Bronchial epithelial cell (primary cell): ENCODE measurements around the gene ZBTB42. TPM values are rescaled to one million over a fixed set of nuclear protein-coding genes. Genes with fewer than 3 reads are reported as not detected.

Source experiments
- DNase-seq: peaks from one replicate; pipeline ENCODE4 v3.0.0-alpha.2; 2010; ENCODE audit warnings: low read depth
- FAIRE-seq: peaks from 2 replicates; lab custom pipeline; 2011; peaks lifted over from hg19 to GRCh38; lab: Jason Lieb, UNC
- H3K27me3 ChIP-seq: 2 replicates; pipeline ENCODE4 v1.5.1; 2011; ENCODE audit warnings: low read length; ENCODE audit not compliant: control insufficient read depth, insufficient read depth
- H3K36me3 ChIP-seq: 2 replicates; pipeline ENCODE4 v1.5.1; 2011; ENCODE audit warnings: low read length; ENCODE audit not compliant: control insufficient read depth, insufficient read depth
- H3K4me3 ChIP-seq: 2 replicates; pipeline ENCODE4 v1.5.1; 2011; ENCODE audit warnings: mild to moderate bottlenecking, low read depth, low read length, control low read depth
- total RNA-seq: library from RNA; depleted of rRNA; stranded (reverse); fragments of >200 nt; gene quantifications from 2 replicates; pipeline ENCODE4 v1.2.1, GENCODE V29; 2014
- TF ChIP-seq, protein P1 (sequence below): IDR thresholded peaks from 2 replicates; pipeline ENCODE4 v1.5.1; 2011; ENCODE audit warnings: mild to moderate bottlenecking, moderate library complexity, low read length, control low read depth, inconsistent platforms; ENCODE audit not compliant: insufficient read depth, severe bottlenecking

Gene ZBTB42
- total RNA-seq, 1 donor from 2014 or later, result 5.3 TPM

GRCh38 chr14:104780513-104781030 lies 20.3 kb upstream of the ZBTB42 start:
- DNase-seq, result no peak
- peaks cover 27% of the 10 kb centered on the region for H3K36me3 ChIP-seq
- no peak for FAIRE-seq
- H3K27me3 ChIP-seq, result no peaks in the 10 kb centered on the region
- no peak overlapping the region for H3K4me3 ChIP-seq
- TF ChIP-seq, protein P1, sequence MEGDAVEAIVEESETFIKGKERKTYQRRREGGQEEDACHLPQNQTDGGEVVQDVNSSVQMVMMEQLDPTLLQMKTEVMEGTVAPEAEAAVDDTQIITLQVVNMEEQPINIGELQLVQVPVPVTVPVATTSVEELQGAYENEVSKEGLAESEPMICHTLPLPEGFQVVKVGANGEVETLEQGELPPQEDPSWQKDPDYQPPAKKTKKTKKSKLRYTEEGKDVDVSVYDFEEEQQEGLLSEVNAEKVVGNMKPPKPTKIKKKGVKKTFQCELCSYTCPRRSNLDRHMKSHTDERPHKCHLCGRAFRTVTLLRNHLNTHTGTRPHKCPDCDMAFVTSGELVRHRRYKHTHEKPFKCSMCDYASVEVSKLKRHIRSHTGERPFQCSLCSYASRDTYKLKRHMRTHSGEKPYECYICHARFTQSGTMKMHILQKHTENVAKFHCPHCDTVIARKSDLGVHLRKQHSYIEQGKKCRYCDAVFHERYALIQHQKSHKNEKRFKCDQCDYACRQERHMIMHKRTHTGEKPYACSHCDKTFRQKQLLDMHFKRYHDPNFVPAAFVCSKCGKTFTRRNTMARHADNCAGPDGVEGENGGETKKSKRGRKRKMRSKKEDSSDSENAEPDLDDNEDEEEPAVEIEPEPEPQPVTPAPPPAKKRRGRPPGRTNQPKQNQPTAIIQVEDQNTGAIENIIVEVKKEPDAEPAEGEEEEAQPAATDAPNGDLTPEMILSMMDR, result no peak

DNA sequence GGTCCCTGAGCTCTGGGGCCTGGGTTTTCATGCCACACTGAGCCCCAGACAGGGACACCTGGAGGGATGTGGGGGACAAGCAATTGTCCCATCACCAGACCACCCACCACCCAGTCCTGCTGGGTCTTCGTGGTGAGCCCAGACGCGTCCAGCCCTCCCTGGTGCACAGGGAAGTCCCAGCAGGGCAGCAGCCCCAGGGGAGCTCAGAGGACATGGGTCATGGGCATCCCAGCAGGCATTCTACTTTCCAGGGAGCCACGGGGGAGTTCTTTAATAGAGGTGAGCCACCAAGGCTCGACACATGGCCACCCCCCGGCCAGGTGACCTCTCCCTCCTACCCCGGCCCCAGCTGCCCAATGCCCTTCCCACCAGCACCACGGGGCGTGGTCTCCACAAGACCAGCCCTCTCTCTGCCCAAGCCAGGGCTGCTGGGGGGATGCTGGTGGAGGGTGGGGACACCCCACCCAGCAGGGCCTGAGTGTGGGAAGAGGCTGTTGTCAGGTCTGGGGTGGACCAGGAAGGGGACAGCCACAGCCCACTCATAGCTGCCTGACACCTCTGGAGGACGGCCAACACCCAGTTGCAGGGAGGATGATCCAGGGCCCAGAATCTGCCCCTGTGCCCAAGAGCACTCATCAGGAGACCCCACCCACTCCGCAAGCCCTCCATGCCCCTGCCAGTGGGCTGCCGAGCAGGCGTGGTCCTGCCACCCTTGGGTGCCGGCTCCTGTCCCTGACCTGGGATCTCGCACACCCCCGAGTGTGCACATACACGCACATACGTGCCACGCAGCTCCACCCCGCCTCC lies 19.4 kb upstream of the ZBTB42 start:
- H3K4me3 ChIP-seq, result no peak overlapping the region
- DNase-seq (no peak), FAIRE-seq (no peak)
- TF ChIP-seq, protein P1, result no peak
- no peaks in the 10 kb centered on the region for H3K27me3 ChIP-seq
- peaks cover 26% of the 10 kb centered on the region for H3K36me3 ChIP-seq

DNA sequence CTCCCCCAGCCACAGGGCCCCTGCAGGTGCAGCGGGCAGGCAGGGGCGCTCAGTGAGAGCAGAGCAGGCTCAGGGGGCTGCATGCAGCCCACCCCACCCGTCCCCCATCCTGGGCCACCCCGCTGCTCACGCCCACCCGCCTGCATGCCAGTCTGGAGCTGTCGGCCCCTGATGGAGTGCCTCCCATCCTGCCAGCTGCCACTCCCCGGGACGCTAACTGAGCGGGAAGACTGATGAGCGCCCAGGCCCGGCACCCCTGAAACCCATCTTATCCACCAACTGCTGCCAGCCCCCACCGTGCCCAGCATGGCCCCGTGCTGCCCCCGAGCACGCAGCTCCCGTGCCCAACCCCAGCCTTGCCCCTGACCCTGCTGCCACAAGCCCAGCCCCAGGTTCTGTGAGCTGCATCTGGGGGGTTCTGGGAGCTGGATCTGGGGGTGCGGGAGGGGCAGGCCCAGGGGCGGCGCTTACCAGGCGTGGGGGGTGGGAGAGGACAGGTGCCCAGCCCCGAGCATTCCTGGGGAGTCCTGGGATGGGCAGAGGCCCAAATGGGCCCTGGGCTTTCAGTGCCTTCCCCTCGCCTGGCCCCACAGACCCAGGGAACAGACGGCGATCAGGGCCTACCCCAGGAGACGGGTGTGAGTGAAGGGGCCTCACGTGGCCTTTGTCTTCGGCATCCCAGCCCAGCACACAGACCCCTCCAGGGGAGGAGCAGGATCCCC lies 18.7 kb upstream of the ZBTB42 start:
- H3K4me3 ChIP-seq, result no peak overlapping the region
- no peak for DNase-seq
- no peak for FAIRE-seq
- H3K27me3 ChIP-seq, result no peaks in the 10 kb centered on the region
- TF ChIP-seq, protein P1, result no peak
- H3K36me3 ChIP-seq, result peaks cover 23% of the 10 kb centered on the region

- TF ChIP-seq, protein P1, result no peak
- FAIRE-seq, result no peak
- no peaks in the 10 kb centered on the region for H3K27me3 ChIP-seq
- no peak overlapping the region for H3K4me3 ChIP-seq
- peaks cover 22% of the 10 kb centered on the region for H3K36me3 ChIP-seq
- no peak for DNase-seq
These were observed 18.1 kb upstream of the ZBTB42 start for GRCh38 chr14:104782808-104783139.

DNA sequence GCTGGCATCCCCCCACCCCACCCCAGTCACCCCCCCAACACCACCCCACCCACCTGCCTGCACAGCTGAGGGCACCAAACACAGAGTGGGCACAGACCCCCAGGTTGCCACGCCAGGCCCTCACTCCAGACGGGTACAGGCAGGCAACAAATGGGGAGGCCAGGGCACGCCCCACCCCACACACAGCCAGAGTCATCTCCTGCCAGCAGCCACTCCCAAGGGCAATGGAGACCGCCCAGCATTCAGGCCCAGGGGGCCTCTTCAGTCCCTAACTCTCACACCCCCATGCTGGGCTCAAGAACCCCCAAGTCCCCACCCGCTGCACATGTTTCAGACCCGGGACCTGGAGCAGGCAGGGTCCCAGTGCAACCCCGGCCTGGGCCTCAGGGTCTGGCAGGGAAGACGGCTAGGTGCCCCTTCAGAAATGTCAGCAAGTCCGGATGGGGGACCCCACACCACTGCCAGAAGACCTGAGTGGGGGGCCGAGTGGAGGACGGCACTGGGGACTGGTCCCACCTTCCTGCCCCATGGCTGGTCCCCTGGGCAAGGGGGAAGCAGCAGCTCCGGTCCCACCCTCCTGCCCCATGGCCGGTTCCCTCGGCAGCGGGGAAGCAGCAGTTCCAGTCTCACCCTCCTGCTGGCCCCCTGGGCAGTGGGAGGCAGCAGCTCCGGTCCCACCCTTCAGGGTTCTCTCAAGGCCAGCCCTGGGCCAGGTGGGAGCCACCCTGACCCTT lies 17.2 kb upstream of the ZBTB42 start:
- Histone ChIP-seq H3K4me3 (no peak overlapping the region), H3K27me3 (no peaks in the 10 kb centered on the region), H3K36me3 (peaks cover 21% of the 10 kb centered on the region)
- FAIRE-seq (no peak), DNase-seq (no peak)
- TF ChIP-seq, protein P1, result no peak
